Body of pancreas (tissue), 4 donors: Measurements from ENCODE around the gene ADCK2. TPM values are rescaled to one million over a fixed set of nuclear protein-coding genes. Genes with fewer than 3 reads are reported as not detected.
A peak's percentile ranks its signal among the peaks of the same experiment; 100 is the strongest.

Source experiments
- ATAC-seq: fragments of 150-250 bp; one replicate; pipeline ENCODE4 v1.9.1; 2016
- DNase-seq, 4 donors: peaks; one replicate each; pipeline ENCODE4 v3.0.0-alpha.2; 2019
- H3K27ac ChIP-seq, 4 donors: fragments of 200-600 bp; sonication (generic); 1 replicate in 3 of 4; 2 replicates in 1 of 4; pipeline versions ENCODE4 v1.5.1 to v1.6.1; 2016 to 2019; ENCODE audit warnings: mild to moderate bottlenecking in 1 of 4, mixed read lengths in 1 of 4, moderate library complexity in 1 of 4
- H3K27me3 ChIP-seq, 2 donors: fragments of 200-600 bp; sonication (generic); one replicate each; pipeline ENCODE4 v1.6.0; 2016; ENCODE audit warnings: mild to moderate bottlenecking in 1 of 2
- H3K36me3 ChIP-seq, 2 donors: fragments of 200-600 bp; sonication (generic); replicated peaks in 1 of 2; 2 replicates each; pipeline ENCODE4 v1.5.1; 2016; ENCODE audit warnings: low read depth in 2 of 2; ENCODE audit not compliant: insufficient read depth in 1 of 2
- H3K4me1 ChIP-seq: fragments of 200-600 bp; sonication (generic); one replicate; pipeline ENCODE4 v1.6.0; 2016
- H3K4me3 ChIP-seq, 2 donors: fragments of 200-600 bp; sonication (generic); 1 replicate in 1 of 2; 2 replicates in 1 of 2; pipeline ENCODE4 v1.5.1; 2016 to 2019
- H3K9me3 ChIP-seq, 3 donors: fragments of 200-600 bp; sonication (generic); 1 replicate in 2 of 3; 2 replicates in 1 of 3; pipeline ENCODE4 v1.5.1; 2016
- CTCF ChIP-seq, 7 experiments: fragments of 450-650 bp in 4 of 7; fragments of 200-600 bp in 3 of 7; sonication (generic) in 3 of 7; IDR thresholded peaks; one replicate each; pipeline ENCODE4 v1.5.1; 2016 to 2019; ENCODE audit warnings: antibody characterized with exemption in 7 of 7
- POLR2A ChIP-seq, 3 donors: fragments of 450-650 bp; IDR thresholded peaks; one replicate each; pipeline ENCODE4 v1.6.1; 2016; ENCODE audit warnings: antibody characterized with exemption in 3 of 3, mild to moderate bottlenecking in 2 of 3
- WGBS, 2 donors: methylation state at CpG; one replicate each; pipeline ENCODE4 v1.1.5; 2017; 5-methylcytosine and 5-hydroxymethylcytosine counted together
- intact Hi-C: fragments of 100-400 bp; cut with DNase I; formaldehyde crosslinking; loops from one replicate; pipeline ENCODE4 v1.15.1; 2023
- total RNA-seq, 2 donors: library from RNA; depleted of rRNA; stranded (reverse); fragments of >200 nt; gene quantifications; one replicate each; pipeline ENCODE4 v1.1.0, GENCODE V29; 2016

Gene ADCK2
- total RNA-seq, 2 donors from 2014 or later, result 16.1 to 21.1 TPM

GRCh38 chr7:140645166-140645900 lies 27.4 kb upstream of the ADCK2 start:
- intact Hi-C loops, result no loop called here
- no peaks in the 10 kb centered on the region for H3K4me1 ChIP-seq
- no peaks in the 10 kb centered on the region for H3K27me3 ChIP-seq
- H3K36me3 ChIP-seq, result no peaks in the 10 kb centered on the region
- H3K4me3 ChIP-seq, result no peak overlapping the region
- WGBS, 2 donors, result 70 to 85% methylated on average over 5 to 8 of the region's 8 CpGs
- no peaks in the 10 kb centered on the region for H3K9me3 ChIP-seq
- TF ChIP-seq CTCF (IDR thresholded peaks at IDR 0.05) (peak in 1 of 7 experiments; percentile 4), POLR2A (IDR thresholded peaks at IDR 0.05) (no peak)
- no peak for DNase-seq
- no peak overlapping the region for H3K27ac ChIP-seq
- no peak for ATAC-seq

GRCh38 chr7:140646931-140647647 lies 25.7 kb upstream of the ADCK2 start:
- Histone ChIP-seq H3K27ac (no peak overlapping the region), H3K9me3 (no peaks in the 10 kb centered on the region), H3K4me1 (no peaks in the 10 kb centered on the region), H3K27me3 (no peaks in the 10 kb centered on the region), H3K36me3 (no peaks in the 10 kb centered on the region), H3K4me3 (no peak overlapping the region)
- TF ChIP-seq POLR2A (IDR thresholded peaks at IDR 0.05), result no peak
- peak; percentile 11 to 43 (median 26) for TF ChIP-seq CTCF (IDR thresholded peaks at IDR 0.05)
- WGBS, 2 donors, result 23 to 27% methylated on average over 8 of the region's 8 CpGs
- DNase-seq, result peak in 3 of 4 donors; percentile 44 to 62 (median 50)
- intact Hi-C loops, result no loop called here
- no peak for ATAC-seq

- Histone ChIP-seq H3K9me3 (no peaks in the 10 kb centered on the region), H3K4me1 (peaks cover 8% of the 10 kb centered on the region), H3K4me3 (no peak overlapping the region), H3K27ac (no peak overlapping the region), H3K27me3 (no peaks in the 10 kb centered on the region), H3K36me3 (no peaks in the 10 kb centered on the region)
- DNase-seq, result no peak
- no peak for ATAC-seq
- WGBS, 2 donors, result 72 to 89% methylated on average over 6 of the region's 6 CpGs
- no peak for TF ChIP-seq CTCF (IDR thresholded peaks at IDR 0.05)
- no peak for TF ChIP-seq POLR2A (IDR thresholded peaks at IDR 0.05)
- intact Hi-C loops, result no loop called here
Observed at GRCh38 chr7:140649556-140650205, 23.1 kb upstream of the ADCK2 start.

- intact Hi-C loops, result no loop called here
- WGBS, 2 donors, result 83 to 86% methylated on average over 12 of the region's 12 CpGs
- TF ChIP-seq POLR2A (IDR thresholded peaks at IDR 0.05) (no peak), CTCF (IDR thresholded peaks at IDR 0.05) (no peak)
Observed at GRCh38 chr7:140650367-140650766, 22.4 kb upstream of the ADCK2 start.

More at GRCh38 chr7:140650367-140650766, 22.4 kb upstream of the ADCK2 start:
- H3K27me3 ChIP-seq, result no peaks in the 10 kb centered on the region
- H3K27ac ChIP-seq, result no peak overlapping the region
- DNase-seq (no peak), ATAC-seq (no peak)
- H3K9me3 ChIP-seq, result no peaks in the 10 kb centered on the region
- no peaks in the 10 kb centered on the region for H3K36me3 ChIP-seq
- no peak overlapping the region for H3K4me3 ChIP-seq
- peaks cover 8% of the 10 kb centered on the region for H3K4me1 ChIP-seq
